ENCODE results near the gene PLA2G4D.

The PLA2G4D gene

DNA sequence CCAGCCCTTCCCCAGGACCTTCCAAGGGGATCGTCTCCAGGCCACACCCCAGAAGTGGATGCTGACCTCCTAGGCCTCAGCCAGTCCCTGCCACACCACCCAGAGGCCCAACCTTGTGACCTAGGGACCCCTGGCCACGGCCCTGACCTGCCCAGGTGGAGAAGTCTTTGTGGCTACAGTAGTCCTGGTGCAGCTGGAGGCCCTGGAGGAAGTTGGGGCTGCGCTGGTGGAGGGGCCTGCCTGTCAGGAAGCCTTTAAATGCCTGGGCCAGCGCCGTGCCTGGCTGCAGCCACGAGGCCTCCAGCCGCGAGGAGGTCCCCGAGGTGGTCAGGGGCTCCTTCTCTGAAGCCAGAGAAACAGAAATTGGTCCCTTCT is 23.4 kb downstream of the PLA2G4D start:
- no peak for DNase-seq (ENCODE audit: extremely low read depth, low read depth)
- TF ChIP-seq, protein P1, sequence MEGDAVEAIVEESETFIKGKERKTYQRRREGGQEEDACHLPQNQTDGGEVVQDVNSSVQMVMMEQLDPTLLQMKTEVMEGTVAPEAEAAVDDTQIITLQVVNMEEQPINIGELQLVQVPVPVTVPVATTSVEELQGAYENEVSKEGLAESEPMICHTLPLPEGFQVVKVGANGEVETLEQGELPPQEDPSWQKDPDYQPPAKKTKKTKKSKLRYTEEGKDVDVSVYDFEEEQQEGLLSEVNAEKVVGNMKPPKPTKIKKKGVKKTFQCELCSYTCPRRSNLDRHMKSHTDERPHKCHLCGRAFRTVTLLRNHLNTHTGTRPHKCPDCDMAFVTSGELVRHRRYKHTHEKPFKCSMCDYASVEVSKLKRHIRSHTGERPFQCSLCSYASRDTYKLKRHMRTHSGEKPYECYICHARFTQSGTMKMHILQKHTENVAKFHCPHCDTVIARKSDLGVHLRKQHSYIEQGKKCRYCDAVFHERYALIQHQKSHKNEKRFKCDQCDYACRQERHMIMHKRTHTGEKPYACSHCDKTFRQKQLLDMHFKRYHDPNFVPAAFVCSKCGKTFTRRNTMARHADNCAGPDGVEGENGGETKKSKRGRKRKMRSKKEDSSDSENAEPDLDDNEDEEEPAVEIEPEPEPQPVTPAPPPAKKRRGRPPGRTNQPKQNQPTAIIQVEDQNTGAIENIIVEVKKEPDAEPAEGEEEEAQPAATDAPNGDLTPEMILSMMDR (IDR thresholded peaks at IDR 0.05; ENCODE audit: low read depth, low read length) = no peak

DNA sequence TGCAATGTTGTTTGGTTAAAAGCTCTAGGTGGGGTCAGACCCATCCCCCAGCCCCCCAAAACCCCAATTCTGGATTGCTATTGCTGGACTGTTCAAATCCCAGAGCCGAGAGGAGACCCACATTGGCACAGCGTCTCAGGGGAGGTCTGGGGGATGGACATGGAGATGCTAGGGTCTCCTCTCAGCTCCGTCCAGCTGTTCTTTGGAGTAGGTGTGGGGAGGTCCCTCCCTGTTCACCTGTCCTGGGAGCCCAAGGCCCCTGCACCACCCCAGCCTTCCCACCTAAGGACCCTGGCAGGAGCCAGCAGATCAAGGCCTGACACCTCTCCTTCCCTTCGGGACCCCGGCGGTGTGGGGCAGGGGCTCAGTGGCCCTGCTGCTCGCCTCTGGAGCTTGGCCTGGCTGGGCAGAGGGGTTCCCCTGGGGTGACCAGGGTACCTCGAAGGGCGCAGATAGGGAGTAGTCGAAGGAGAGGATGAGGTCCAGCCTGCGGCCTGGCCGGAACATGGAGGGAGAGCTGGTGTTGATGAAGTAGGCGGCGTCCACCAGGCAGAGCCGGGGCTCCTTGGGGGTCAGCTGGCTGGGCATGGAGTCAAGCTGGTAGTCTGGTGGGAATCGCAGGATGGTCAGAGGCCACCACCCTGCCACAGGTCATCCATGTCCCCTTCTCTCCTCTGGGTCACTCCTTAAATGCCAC is 23.9 kb downstream of the PLA2G4D start:
- TF ChIP-seq, protein P1 (IDR thresholded peaks at IDR 0.05; ENCODE audit: low read depth, low read length) = no peak
- no peak for DNase-seq (ENCODE audit: extremely low read depth, low read depth)

DNA sequence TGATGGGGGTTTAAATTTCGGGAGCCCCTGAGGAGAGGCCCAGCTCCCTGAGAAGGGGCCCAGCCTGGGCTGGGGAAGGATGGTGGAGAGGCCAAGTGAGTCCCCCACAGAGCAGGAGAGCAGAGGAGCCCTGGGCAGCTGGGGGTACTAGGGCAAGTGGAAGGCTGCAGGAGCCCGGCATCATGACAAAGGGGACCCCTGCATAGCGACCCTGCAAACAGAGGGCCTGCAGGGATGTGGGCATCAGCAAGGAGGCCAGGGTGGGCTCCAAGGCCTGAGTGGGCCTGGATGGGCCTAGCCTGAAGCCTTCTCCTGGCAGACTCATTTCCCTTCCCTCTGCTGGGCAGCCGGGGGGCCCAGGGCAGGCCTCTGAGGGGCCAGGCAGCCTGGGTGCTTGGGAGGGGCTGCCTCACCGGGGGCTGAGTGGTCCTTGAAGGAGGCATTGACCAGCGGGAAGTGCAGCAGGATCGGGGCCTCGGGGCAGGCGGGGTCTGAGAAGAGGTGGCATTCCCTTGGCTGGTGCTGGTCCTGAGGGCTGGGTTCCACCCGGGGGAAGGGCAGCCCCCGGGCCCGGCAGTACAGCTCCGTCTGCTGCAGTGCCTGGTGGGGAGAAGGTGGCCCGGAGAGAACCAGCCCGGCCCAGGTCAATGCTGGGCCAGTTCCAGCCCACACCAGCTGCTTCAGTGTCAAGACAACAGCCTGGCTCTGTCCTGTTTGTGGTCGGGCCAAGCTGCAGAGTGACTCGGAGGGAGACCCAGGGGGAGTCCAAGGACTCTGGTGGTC is 24.7 kb downstream of the PLA2G4D start:
- TF ChIP-seq, protein P1 (IDR thresholded peaks at IDR 0.05; ENCODE audit: low read depth, low read length) = no peak

DNA sequence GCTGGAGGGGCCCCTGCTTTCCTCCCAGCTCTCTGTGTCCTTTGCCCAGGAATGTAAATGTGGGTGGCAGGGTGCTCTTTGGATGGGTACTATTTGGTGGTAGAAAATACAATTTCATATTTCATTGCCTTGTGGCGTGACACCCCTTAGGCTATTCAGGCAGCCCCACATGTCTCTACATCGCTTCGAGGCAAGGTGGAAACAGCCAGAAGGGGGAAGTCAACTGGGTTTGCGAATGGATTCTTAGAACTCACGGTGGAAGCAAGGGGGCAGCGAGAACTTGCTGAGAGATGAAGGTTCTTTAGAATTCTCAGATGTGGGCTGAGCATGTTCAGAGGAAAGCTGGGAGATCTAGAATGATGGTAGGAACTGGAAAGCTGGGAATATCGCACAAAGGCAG is 25.3 kb downstream of the PLA2G4D start:
- TF ChIP-seq, protein P1 (IDR thresholded peaks at IDR 0.05; ENCODE audit: low read depth, low read length) = no peak
- no peak for DNase-seq (ENCODE audit: extremely low read depth, low read depth)

More for the DNA sequence above, 24.7 kb downstream of the PLA2G4D start:
- no peak for DNase-seq (ENCODE audit: extremely low read depth, low read depth)

DNA sequence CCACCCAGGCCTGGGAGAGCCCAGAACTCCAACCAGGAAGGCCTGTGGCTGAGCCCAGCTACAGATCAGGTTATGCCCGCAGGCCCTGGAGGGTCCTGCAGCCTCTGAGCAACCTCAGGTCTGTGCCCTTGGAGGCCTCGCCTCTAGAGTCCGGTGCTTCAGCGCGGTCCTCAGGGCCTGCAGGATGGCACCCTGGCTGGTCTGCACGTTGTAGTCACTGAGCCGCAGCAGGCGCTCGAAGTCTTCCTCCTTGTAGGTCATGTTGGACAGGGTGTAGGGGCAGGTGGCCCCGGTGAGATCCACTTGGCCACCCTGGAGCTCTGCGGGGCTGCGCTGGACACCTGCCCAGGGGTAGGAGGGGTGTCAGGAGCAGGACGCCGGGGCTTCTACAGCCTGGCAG is 25.8 kb downstream of the PLA2G4D start:
- TF ChIP-seq, protein P1 (IDR thresholded peaks at IDR 0.05; ENCODE audit: low read depth, low read length) = no peak

DNA sequence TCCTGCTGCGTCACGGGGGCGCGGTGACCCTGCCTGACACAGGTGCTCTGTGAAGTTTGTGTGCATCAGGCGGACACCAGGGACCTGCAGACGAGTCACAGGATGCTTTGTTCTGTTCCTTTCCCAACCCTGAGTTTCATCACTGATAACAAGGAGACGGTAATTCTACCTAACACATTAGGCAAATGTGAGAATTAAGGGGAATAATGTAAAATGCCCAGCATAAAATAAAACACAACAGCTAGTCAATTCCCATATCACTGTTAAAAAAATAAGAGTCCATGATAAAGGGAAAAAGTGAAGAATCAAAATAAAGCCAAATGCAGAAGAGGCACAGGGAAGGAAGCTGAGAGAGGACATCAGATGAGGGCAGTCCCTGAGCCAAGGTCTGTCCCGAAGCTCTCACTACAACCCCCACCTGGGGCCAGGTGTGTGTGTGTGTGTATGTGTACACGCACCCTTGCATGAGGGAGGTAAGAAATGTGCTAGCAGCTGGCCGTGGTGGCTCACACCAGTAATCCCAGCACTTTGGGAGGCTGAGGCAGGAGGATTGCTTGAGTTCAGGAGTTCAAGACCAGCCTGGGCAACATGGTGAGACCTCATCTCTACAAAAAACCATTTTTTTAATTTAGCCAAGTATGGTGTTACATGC is 27.5 kb downstream of the PLA2G4D start:
- DNase-seq (ENCODE audit: extremely low read depth, low read depth) = no peak
- TF ChIP-seq, protein P1 (IDR thresholded peaks at IDR 0.05; ENCODE audit: low read depth, low read length) = no peak

More for the DNA sequence above, 25.8 kb downstream of the PLA2G4D start:
- no peak for DNase-seq (ENCODE audit: extremely low read depth, low read depth)

DNA sequence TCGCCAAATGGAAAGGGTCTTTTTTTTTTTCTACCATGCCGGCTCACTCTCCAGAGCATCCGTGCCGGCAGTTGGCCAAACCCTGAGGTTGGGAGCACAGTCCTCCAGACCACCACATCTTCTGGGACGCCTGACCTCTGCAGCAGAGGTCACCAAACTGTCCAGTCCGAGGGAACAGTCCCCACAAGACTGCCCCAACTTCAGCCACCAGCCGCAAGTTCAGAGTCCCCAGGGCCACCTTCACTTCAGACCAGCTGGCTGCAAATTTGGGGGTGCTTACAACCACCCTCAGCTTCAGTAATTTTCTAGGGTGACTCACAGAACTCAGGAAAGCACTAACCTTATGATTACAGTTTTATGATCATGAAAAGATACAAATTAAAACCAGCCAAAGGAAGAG is 28.9 kb downstream of the PLA2G4D start:
- DNase-seq (ENCODE audit: extremely low read depth, low read depth) = no peak
- TF ChIP-seq, protein P1 (IDR thresholded peaks at IDR 0.05; ENCODE audit: low read depth, low read length) = no peak
